Measurements from ENCODE around the gene LMOD1.

- TF ChIP-seq GATA3 (IDR thresholded peaks at IDR 0.05; ENCODE audit: low read depth, low read length) (no peak), GATA2 (IDR thresholded peaks at IDR 0.05; ENCODE audit: low read depth, low read length) (no peak)
Measured at GRCh38 chr1:201904579-201904978, 41.8 kb downstream of the LMOD1 start.
